Gastroesophageal sphincter (tissue), 3 donors: ENCODE measurements around the gene NLRX1.

ENCODE experiments used
- POLR2A ChIP-seq, 2 donors: fragments of 450-650 bp; IDR thresholded peaks; one replicate each; pipeline ENCODE4 v1.6.1; 2017; ENCODE audit warnings: antibody characterized with exemption in 2 of 2, mild to moderate bottlenecking in 2 of 2, moderate library complexity in 1 of 2
- POLR2AphosphoS5 ChIP-seq: sonication (generic); formaldehyde crosslinking; IDR thresholded peaks from one replicate; pipeline ENCODE4 v1.6.1; 2017; ENCODE audit warnings: antibody characterized with exemption
- TF ChIP-seq, protein P1 (sequence below), 4 experiments: fragments of 200-600 bp in 2 of 4; fragments of 450-650 bp in 2 of 4; sonication (generic) in 1 of 4; IDR thresholded peaks; one replicate each; pipeline ENCODE4 v1.5.1; 2017 to 2019; ENCODE audit warnings: antibody characterized with exemption in 4 of 4, mild to moderate bottlenecking in 2 of 4, moderate library complexity in 2 of 4

GRCh38 chr11:119156496-119156895 is 12.0 kb upstream of the NLRX1 start:
- TF ChIP-seq POLR2AphosphoS5: no peak
- TF ChIP-seq, protein P1, sequence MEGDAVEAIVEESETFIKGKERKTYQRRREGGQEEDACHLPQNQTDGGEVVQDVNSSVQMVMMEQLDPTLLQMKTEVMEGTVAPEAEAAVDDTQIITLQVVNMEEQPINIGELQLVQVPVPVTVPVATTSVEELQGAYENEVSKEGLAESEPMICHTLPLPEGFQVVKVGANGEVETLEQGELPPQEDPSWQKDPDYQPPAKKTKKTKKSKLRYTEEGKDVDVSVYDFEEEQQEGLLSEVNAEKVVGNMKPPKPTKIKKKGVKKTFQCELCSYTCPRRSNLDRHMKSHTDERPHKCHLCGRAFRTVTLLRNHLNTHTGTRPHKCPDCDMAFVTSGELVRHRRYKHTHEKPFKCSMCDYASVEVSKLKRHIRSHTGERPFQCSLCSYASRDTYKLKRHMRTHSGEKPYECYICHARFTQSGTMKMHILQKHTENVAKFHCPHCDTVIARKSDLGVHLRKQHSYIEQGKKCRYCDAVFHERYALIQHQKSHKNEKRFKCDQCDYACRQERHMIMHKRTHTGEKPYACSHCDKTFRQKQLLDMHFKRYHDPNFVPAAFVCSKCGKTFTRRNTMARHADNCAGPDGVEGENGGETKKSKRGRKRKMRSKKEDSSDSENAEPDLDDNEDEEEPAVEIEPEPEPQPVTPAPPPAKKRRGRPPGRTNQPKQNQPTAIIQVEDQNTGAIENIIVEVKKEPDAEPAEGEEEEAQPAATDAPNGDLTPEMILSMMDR (IDR thresholded peaks at IDR 0.05): no peak
- no peak for TF ChIP-seq POLR2A (IDR thresholded peaks at IDR 0.05)
